HEK293 (cell line): ENCODE measurements around the gene PLCD1.
"Not testable (repeated sequence)": the region's sequence is repeated elsewhere in the genome, so short reads cannot be mapped to it uniquely, and the experiment has no call there.

Source experiments
- CTCF ChIA-PET: fragments of 350-600 bp; formaldehyde crosslinking; extraction: SDS; loops from one replicate; lab custom pipeline; 2021; ENCODE audit warnings: antibody characterized with exemption; lab: Yijun Ruan, JAX
- POLR2A ChIA-PET: fragments of 300-600 bp; formaldehyde crosslinking; extraction: SDS; loops from one replicate; lab custom pipeline; 2020; ENCODE audit warnings: antibody characterized with exemption, inconsistent platforms; lab: Yijun Ruan, JAX
- H3K27ac ChIP-seq: fragments of 200-500 bp; sonication (Bioruptor generic); 2 replicates; pipeline ENCODE4 v1.5.1; 2014; ENCODE audit warnings: low read depth, low read length, control low read depth, inconsistent platforms; ENCODE audit errors: extremely low read depth
- H3K36me3 ChIP-seq, 2 experiments: fragments of 200-500 bp in 1 of 2; sonication (Bioruptor generic) in 1 of 2; 1 replicate in 1 of 2; 2 replicates in 1 of 2; pipeline ENCODE4 v1.5.1; 2014 to 2017; ENCODE audit warnings: inconsistent platforms in 2 of 2, low read length in 2 of 2; ENCODE audit not compliant: control insufficient read depth in 2 of 2, insufficient read depth in 1 of 2
- H3K4me1 ChIP-seq: fragments of 200-500 bp; sonication (Bioruptor generic); 2 replicates; pipeline ENCODE4 v1.5.1; 2014; ENCODE audit warnings: mild to moderate bottlenecking, low read length, inconsistent platforms; ENCODE audit not compliant: control insufficient read depth, insufficient read depth
- H3K4me3 ChIP-seq: 2 replicates; pipeline ENCODE4 v1.5.1; 2011; ENCODE audit warnings: low read depth, mild to moderate bottlenecking, control low read depth, low read length, moderate library complexity
- H3K9me3 ChIP-seq: fragments of 200-500 bp; sonication (Bioruptor generic); 2 replicates; pipeline ENCODE4 v1.5.1; 2014; ENCODE audit warnings: low read depth, low read length, inconsistent platforms; ENCODE audit not compliant: control insufficient read depth, insufficient read depth
- FEZF1 ChIP-seq: fragments of 450-650 bp; formaldehyde crosslinking; IDR thresholded peaks from 2 replicates; pipeline ENCODE4 v1.5.1; 2016; ENCODE audit warnings: missing biosample characterization, missing genetic modification characterization
- GLI2 ChIP-seq: fragments of 450-650 bp; formaldehyde crosslinking; IDR thresholded peaks from 2 replicates; pipeline ENCODE4; 2017; ENCODE audit warnings: missing biosample characterization, missing genetic modification characterization, low read depth, borderline replicate concordance
- KLF17 ChIP-seq: fragments of 450-650 bp; formaldehyde crosslinking; IDR thresholded peaks from 2 replicates; pipeline ENCODE4 v1.5.1; 2016; ENCODE audit warnings: missing biosample characterization, missing genetic modification characterization
- PRDM6 ChIP-seq: fragments of 450-650 bp; formaldehyde crosslinking; IDR thresholded peaks from 2 replicates; pipeline ENCODE4 v1.5.1; 2017; ENCODE audit warnings: missing biosample characterization, missing genetic modification characterization
- ZNF138 ChIP-seq: fragments of 450-650 bp; formaldehyde crosslinking; IDR thresholded peaks from 2 replicates; pipeline ENCODE4 v1.5.1; 2016; ENCODE audit warnings: missing biosample characterization, missing genetic modification characterization, borderline replicate concordance
- ZNF146 ChIP-seq: fragments of 450-650 bp; formaldehyde crosslinking; IDR thresholded peaks from 2 replicates; pipeline ENCODE4 v1.5.1; 2016; ENCODE audit warnings: missing biosample characterization, missing genetic modification characterization
- ZNF211 ChIP-seq: fragments of 450-650 bp; formaldehyde crosslinking; IDR thresholded peaks from 2 replicates; pipeline ENCODE4 v1.5.1; 2016; ENCODE audit warnings: low read depth, missing biosample characterization, missing genetic modification characterization
- ZNF521 ChIP-seq: fragments of 450-650 bp; formaldehyde crosslinking; IDR thresholded peaks from 2 replicates; pipeline ENCODE4 v1.5.1; 2017; ENCODE audit warnings: missing biosample characterization, mild to moderate bottlenecking, missing genetic modification characterization
- ZNF548 ChIP-seq: fragments of 450-650 bp; formaldehyde crosslinking; IDR thresholded peaks from 2 replicates; pipeline ENCODE4 v1.5.1; 2016; ENCODE audit warnings: missing biosample characterization, missing genetic modification characterization
- ZNF600 ChIP-seq: fragments of 450-650 bp; formaldehyde crosslinking; IDR thresholded peaks from 2 replicates; pipeline ENCODE4 v1.5.1; 2016; ENCODE audit warnings: missing biosample characterization, missing genetic modification characterization
- ZNF621 ChIP-seq: fragments of 450-650 bp; formaldehyde crosslinking; IDR thresholded peaks from 2 replicates; pipeline ENCODE4 v1.5.1; 2017; ENCODE audit warnings: missing biosample characterization, missing genetic modification characterization
- ZNF677 ChIP-seq: fragments of 450-650 bp; IDR thresholded peaks from 2 replicates; pipeline ENCODE4 v1.5.0; 2018; ENCODE audit warnings: missing biosample characterization, mild to moderate bottlenecking, missing genetic modification characterization, moderate library complexity
- ZNF785 ChIP-seq: fragments of 450-650 bp; formaldehyde crosslinking; IDR thresholded peaks from 2 replicates; pipeline ENCODE4 v1.5.1; 2016; ENCODE audit warnings: missing biosample characterization, missing genetic modification characterization
- ZSCAN4 ChIP-seq: fragments of 450-650 bp; formaldehyde crosslinking; IDR thresholded peaks from 2 replicates; pipeline ENCODE4 v1.5.1; 2017; ENCODE audit warnings: missing biosample characterization, missing genetic modification characterization
- TF ChIP-seq, protein P1 (sequence below): fragments of 450-650 bp; formaldehyde crosslinking; IDR thresholded peaks from 2 replicates; pipeline ENCODE4 v1.5.1; 2017; ENCODE audit warnings: missing biosample characterization, missing genetic modification characterization
- TF ChIP-seq, protein P2 (sequence below): fragments of 450-650 bp; formaldehyde crosslinking; IDR thresholded peaks from 2 replicates; pipeline ENCODE4 v1.5.1; 2016; ENCODE audit warnings: missing biosample characterization, missing genetic modification characterization

Gene PLCD1

DNA sequence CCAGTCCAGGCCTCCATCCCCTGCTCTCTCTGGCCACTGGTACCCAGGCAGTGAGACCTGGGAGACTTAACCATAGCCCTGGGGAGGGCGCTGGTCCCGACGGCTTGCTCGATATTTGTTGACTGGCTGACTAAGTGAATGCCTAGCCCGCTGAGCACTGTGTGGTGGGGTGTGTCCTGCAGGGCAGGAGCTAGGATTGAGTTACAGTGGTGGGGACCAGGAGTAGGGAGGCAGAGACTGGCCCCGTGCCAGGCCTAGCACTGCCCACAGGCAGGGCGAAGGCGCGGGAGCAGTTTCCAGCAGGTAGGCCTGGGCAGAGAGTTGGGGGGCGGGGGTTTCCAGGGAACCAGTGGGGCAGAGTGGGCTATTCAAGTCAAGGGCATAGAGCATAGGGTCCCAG is 38.9 kb downstream of the PLCD1 start, which contains the start of gene VILL (continued):
- TF ChIP-seq, protein P1, sequence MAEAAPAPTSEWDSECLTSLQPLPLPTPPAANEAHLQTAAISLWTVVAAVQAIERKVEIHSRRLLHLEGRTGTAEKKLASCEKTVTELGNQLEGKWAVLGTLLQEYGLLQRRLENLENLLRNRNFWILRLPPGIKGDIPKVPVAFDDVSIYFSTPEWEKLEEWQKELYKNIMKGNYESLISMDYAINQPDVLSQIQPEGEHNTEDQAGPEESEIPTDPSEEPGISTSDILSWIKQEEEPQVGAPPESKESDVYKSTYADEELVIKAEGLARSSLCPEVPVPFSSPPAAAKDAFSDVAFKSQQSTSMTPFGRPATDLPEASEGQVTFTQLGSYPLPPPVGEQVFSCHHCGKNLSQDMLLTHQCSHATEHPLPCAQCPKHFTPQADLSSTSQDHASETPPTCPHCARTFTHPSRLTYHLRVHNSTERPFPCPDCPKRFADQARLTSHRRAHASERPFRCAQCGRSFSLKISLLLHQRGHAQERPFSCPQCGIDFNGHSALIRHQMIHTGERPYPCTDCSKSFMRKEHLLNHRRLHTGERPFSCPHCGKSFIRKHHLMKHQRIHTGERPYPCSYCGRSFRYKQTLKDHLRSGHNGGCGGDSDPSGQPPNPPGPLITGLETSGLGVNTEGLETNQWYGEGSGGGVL, result 0 out of 2 replicates have a peak, but pooled peaks have one; percentile 26
- TF ChIP-seq ZNF600 (tag by site-specific recombination), result peak; percentile 50; the same call in 1 of the 2 replicates
- 0 out of 2 replicates have a peak, but pooled peaks have one; percentile 43 for TF ChIP-seq KLF17 (tag by site-specific recombination)

DNA sequence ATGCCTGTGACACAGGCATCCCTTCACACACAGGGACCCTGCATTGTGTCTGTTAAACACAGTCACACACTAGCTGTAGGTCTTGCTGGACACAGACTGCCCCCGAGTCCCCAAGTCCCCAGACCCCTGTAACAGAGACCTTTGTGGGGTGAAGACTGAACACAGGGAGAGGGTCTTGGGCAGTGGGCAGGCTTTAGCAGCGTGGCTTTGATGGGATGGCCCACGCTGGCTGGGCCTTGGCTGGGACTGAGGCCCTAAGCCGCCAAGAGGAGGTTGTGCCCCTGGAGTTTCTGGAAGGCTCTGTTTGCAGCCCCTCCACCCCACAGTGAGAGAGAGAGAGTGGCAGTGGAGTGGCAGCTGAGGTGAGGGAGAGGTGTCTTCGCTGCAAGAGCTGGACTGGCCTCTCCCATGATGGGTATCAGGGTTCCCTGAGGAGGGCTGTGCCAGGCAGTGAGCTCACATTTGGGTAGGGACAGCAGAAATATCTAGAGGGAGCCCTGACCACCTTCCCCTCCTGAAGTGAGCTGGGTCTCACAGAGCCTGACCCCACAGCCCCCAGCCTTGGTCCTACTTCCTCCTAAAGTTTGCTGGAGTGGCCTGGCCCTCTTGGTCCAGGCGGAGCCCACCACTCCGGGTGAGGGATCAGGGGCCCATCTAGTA is 39.5 kb downstream of the PLCD1 start:
- no peak overlapping the region for H3K4me3 ChIP-seq
- no peaks in the 10 kb centered on the region for H3K9me3 ChIP-seq
- H3K4me1 ChIP-seq, result no peaks in the 10 kb centered on the region
- no peaks in the 10 kb centered on the region for H3K36me3 ChIP-seq
- H3K27ac ChIP-seq, result no peak overlapping the region
- no peak for TF ChIP-seq ZNF677
- TF ChIP-seq ZNF146 (tag by site-specific recombination), result no peak
- ChIA-PET POLR2A (no interaction called here), CTCF (interaction anchor here (0.7 to 1.5 kb wide), 5 partner anchors 14 to 136 kb away, joined by 3 to 4 read pairs (median 3); no protein-coding TSS in a partner anchor)

DNA sequence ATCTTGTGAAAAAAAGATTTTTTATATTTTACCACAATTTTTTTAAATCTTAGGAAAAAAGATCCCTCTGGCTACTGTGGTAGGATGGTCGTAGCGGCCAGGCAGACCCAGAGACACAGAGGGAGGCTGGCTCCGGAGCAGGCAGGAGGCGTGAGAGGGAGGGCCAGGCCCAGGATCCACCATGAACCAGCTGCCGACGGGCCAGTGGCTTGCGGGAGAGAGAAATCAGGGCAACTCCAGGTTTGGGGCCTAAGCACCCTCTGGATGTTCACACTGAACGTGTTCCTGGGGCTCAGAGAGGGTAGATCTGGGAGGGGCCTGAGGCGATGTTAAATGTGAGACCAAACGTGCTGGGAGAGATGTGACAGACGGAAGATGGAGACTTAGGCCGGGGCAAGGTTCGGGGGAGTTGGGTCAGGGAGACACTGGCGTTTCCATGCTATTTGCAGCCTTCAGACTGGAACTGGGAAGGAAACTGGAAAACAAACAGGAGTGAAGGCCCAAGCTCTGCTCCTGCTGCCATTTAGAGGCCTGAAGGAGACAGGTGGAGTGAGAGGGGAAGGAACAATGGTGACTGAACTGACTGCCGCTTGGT is 40.4 kb downstream of the PLCD1 start:
- Histone ChIP-seq H3K4me3 (no peak overlapping the region), H3K9me3 (no peaks in the 10 kb centered on the region), H3K4me1 (no peaks in the 10 kb centered on the region)
- POLR2A ChIA-PET, result no interaction called here
- TF ChIP-seq ZNF548 (tag by site-specific recombination) (no peak), FEZF1 (tag by site-specific recombination) (no peak), ZNF621 (no peak), ZNF521 (tag by site-specific recombination) (no peak), ZNF138 (tag by site-specific recombination) (no peak), ZNF211 (no peak)
- TF ChIP-seq, all 188 proteins: peak for 0
- no peak overlapping the region for H3K27ac ChIP-seq
- peaks cover 0 to 6% of the 10 kb centered on the region in 2 experiments; a peak in 1 of 3 replicates for H3K36me3 ChIP-seq
- CTCF ChIA-PET, result interaction anchor here (0.7 to 1.5 kb wide), 3 partner anchors 14 to 135 kb away, joined by 3 to 4 read pairs (median 4); no protein-coding TSS in a partner anchor

GRCh38 chr3:37988376-37988775 is 41.1 kb downstream of the PLCD1 start:
- CTCF ChIA-PET, H3K4me1 ChIP-seq, POLR2A ChIA-PET, H3K27ac ChIP-seq, H3K4me3 ChIP-seq, H3K36me3 ChIP-seq, H3K9me3 ChIP-seq: not testable (repeated sequence)

DNA sequence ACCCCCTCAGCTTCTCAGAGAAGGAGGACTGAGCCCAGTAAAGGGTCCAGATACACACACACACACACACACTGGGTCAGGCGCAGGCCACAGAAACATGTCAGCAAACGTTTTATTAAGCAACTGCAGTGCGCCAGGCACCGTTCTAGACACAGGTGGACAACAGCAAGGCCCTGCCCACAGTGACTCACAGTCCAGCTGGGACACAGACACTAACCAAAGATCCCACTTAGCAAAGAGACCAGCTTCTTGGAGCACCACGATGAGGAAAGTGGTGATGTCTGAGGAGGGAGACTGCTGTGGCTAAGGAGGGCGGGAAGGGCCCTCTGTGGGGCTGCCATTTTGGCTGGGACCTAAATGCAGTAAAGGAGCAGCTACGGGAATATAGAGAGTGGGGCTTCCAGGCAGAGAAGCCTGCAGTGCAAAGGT is 41.7 kb downstream of the PLCD1 start:
- CTCF ChIA-PET, result no interaction called here
- H3K4me3 ChIP-seq, result no peak overlapping the region
- no peaks in the 10 kb centered on the region for H3K9me3 ChIP-seq
- H3K36me3 ChIP-seq, result peaks cover 0 to 7% of the 10 kb centered on the region in 2 experiments; a peak in 1 of 3 replicates
- H3K27ac ChIP-seq, result no peak overlapping the region
- POLR2A ChIA-PET, result interaction anchor here (0.6 kb wide), 1 partner anchor 25 kb away, joined by 4 read pairs; no protein-coding TSS in a partner anchor
- H3K4me1 ChIP-seq, result no peaks in the 10 kb centered on the region
- TF ChIP-seq, protein P2, sequence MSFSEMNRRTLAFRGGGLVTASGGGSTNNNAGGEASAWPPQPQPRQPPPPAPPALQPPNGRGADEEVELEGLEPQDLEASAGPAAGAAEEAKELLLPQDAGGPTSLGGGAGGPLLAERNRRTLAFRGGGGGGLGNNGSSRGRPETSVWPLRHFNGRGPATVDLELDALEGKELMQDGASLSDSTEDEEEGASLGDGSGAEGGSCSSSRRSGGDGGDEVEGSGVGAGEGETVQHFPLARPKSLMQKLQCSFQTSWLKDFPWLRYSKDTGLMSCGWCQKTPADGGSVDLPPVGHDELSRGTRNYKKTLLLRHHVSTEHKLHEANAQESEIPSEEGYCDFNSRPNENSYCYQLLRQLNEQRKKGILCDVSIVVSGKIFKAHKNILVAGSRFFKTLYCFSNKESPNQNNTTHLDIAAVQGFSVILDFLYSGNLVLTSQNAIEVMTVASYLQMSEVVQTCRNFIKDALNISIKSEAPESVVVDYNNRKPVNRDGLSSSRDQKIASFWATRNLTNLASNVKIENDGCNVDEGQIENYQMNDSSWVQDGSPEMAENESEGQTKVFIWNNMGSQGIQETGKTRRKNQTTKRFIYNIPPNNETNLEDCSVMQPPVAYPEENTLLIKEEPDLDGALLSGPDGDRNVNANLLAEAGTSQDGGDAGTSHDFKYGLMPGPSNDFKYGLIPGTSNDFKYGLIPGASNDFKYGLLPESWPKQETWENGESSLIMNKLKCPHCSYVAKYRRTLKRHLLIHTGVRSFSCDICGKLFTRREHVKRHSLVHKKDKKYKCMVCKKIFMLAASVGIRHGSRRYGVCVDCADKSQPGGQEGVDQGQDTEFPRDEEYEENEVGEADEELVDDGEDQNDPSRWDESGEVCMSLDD (tag by site-specific recombination), result no peak
- no peak for TF ChIP-seq GLI2 (tag by site-specific recombination)
- TF ChIP-seq ZNF785 (tag by site-specific recombination), result no peak
- no peak for TF ChIP-seq PRDM6 (tag by site-specific recombination)
- no peak for TF ChIP-seq ZSCAN4 (tag by site-specific recombination)
